HL-60 (cell line): ENCODE data around the gene NPDC1.

ENCODE experiments used
- GABPA ChIP-seq: IDR thresholded peaks from 2 replicates; pipeline ENCODE4 v1.6.1; 2012; ENCODE audit warnings: low read depth
- TF ChIP-seq, protein P1 (sequence below): IDR thresholded peaks from one replicate; pipeline ENCODE4 v1.5.1; 2011; ENCODE audit warnings: low read length, control low read depth, inconsistent platforms; ENCODE audit not compliant: insufficient read depth

DNA sequence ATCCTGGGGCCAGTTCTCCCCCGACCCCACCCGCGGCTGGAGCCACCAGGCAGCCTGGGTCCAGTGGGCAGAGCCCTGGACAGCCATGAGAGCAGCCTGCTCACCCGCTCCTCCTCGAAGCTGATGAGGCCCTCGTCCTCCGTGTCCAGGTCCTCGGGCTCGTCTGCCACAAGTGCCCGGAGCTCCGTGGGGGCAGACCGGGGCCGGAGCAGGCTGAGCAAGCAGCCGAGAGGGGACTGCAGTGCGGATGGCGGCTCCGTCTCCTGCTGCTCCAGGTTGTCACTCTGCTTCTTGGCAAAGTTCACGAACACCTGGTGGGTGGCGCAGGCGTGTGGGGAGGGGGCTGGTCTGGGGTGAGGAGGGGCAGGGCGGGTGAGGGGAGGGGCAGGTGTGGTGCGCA, 37.7 kb downstream of the NPDC1 start:
- TF ChIP-seq, protein P1, sequence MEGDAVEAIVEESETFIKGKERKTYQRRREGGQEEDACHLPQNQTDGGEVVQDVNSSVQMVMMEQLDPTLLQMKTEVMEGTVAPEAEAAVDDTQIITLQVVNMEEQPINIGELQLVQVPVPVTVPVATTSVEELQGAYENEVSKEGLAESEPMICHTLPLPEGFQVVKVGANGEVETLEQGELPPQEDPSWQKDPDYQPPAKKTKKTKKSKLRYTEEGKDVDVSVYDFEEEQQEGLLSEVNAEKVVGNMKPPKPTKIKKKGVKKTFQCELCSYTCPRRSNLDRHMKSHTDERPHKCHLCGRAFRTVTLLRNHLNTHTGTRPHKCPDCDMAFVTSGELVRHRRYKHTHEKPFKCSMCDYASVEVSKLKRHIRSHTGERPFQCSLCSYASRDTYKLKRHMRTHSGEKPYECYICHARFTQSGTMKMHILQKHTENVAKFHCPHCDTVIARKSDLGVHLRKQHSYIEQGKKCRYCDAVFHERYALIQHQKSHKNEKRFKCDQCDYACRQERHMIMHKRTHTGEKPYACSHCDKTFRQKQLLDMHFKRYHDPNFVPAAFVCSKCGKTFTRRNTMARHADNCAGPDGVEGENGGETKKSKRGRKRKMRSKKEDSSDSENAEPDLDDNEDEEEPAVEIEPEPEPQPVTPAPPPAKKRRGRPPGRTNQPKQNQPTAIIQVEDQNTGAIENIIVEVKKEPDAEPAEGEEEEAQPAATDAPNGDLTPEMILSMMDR = no peak
- no peak for TF ChIP-seq GABPA
